GM21381 (cell line): Measurements from ENCODE around the gene GRB2.
"Not testable (repeated sequence)": the region's sequence is repeated elsewhere in the genome, so short reads cannot be mapped to it uniquely, and the experiment has no call there.

Experiments
- ATAC-seq: cut with Tn5 transposase; IDR thresholded peaks from one replicate; pipeline ENCODE4 v1.9.1; 2021; ENCODE audit warnings: mild to moderate bottlenecking, moderate library complexity; ENCODE audit not compliant: unreplicated experiment

GRB2 gene

DNA sequence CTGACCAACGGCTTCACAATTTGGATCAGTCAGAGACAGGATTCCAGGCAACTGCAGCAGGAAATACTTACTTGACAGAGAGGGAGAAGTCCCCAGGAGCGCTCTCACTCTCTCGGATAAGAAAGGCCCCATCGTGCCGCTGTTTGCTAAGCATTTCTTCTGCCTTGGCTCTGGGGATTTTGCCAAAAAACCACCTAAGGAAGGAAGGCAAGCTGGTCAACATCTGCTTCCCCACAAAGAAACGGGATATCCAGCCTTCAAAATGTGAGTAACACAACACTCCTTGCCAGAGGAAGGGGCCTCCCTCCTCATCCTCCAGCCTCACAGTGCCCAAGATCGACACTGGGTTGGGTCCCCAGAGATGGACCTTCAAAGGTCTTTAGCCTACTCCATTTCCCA, 79.7 kb downstream of the GRB2 start:
- ATAC-seq, result no peak

DNA sequence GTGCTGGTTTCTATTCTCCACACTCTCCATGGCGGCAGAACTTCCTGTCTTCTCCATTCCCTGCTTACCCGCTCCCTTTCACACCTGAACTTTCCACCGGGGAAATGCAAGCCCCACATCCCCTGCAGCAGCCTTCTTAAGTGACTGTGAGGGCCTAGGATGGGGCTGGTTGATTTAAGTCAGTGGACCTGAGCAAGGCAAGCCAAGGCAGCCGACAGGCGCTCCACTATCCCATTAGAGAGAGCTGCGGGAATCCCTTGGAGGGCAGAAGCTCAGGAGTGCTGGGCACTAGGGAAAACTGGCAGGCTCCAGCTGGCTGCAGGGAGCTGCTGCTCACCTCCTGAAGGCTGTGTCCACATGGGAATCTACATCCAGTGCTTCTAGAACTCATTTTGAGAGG, 80.1 kb downstream of the GRB2 start:
- no peak for ATAC-seq

GRCh38 chr17:75321506-75321905, 84.0 kb downstream of the GRB2 start:
- ATAC-seq, result no peak

GRCh38 chr17:75319904-75320691, 85.4 kb downstream of the GRB2 start:
- peak; percentile 44 for ATAC-seq

GRCh38 chr17:75318615-75319222, 86.8 kb downstream of the GRB2 start:
- ATAC-seq, result no peak

GRCh38 chr17:75318211-75318610, 87.3 kb downstream of the GRB2 start:
- no peak for ATAC-seq

DNA sequence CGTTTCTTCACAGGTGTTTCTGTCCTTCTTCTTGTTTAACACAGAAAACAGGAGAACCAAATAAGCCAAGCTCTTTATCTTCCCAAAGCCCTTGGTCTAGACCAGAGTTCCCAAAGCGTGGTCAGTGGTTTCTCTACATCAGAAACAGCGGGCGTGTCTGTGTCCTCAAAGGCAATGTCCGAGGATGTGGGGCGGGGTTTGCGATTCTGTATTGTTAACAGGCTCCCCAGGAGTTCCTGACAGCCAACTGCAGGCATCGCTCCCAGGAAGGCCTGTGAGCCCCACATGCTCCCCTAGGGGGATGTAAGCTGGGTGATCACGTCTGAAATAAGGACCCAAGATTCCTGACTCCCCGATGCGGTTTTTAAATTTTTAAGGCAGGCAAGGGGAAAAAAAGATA, 87.8 kb downstream of the GRB2 start:
- ATAC-seq, result no peak

DNA sequence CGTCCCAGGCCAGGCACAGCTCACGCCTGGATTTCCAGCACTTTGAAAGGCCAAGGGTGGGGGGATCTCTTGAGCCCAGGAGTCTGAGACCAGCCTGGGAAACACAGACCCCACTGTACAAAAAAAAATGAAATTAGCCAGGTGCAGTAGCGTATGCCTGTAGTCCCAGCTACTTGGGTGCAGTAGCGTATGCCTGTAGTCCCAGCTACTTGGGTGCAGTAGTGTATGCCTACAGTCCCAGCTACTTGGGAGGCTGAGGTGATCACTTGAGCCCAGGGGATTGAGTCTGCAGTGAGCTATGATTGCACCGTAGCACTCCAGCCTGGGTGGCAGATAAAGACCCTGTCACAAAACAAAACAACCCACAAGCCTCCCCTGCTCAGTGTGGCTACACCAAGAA, 89.2 kb downstream of the GRB2 start:
- no peak for ATAC-seq

- no peak for ATAC-seq
These were observed 89.8 kb downstream of the GRB2 start for GRCh38 chr17:75315541-75316243.

GRCh38 chr17:75313941-75314551, 91.4 kb downstream of the GRB2 start:
- ATAC-seq, result no peak

DNA sequence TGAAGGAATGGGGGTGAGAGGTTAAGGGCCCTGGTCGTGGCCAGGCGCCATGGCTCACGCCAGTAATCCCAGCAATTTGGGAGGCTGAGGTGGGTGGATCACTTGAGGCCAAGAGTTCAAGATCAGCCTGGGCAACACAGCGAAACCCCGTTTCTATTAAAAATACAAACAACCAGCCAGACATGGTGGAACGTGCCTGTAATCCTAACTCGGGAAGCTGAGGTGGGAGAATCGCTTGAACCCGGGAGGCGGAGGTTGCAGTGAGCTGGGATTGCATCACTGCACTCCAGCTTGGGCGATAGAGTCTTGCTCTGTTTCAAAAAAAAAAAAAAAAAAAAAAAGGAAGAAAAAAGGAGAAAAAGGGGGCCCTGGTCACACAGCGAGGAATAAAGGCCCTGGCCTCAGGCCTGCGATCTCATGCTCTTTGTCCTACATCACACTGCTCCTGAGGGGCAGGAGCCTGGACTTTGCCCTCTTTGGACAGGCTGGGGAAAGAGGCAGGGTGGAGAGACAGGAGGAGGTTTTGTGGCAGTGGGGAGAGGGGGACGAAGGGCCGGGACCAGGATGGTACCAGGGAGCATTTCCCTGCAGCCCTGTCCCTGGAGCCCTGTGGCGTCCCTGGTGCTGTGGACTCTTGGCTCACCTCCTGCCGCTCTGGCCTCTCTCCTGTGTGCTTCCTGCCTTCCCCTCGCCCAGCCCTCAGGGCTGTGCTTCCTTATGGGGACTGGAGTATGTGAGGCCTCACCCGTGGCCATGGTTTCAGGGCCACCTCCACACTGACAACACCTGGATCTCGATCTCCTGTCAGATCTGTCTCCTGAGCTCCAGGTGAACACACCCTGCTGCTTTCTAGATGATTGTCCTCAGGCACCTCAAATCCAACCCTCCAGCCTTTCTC, 96.5 kb downstream of the GRB2 start:
- no peak for ATAC-seq

DNA sequence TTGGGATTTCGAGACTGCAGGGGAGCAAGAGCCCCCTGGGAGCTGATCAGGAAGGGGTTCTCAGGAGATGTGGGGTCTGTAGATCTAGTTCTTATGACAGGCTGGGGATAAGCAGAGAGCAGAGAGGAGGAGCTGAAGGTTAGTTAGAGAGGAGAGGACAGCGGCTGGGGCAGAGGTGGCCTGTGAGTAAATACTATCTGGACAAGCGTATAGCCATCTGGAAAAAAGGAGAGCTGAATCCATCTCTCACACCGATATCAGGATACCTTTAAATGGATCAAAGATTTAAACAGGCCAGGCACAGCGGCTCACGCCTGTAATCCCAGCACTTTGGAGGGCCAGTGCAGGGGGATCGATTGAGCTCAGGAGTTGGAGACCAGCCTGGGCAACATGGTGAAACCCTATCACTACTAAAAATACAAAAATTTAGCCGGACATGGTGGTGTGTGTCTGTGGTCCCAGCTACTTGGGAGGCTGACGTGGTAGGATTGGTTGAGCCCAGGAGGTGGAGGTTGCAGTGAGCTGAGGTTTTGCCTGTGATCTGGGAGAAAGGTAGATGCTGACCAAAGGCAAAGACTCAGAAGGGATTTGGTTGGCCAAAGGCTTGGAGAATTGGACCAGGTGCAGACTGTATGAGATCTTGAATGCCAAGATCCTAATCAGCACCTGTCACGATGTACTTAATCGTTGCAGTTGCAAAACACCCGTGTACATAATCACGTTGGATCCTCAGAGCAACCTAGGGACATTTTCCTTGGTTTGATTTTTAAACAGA, 97.3 kb downstream of the GRB2 start:
- no peak for ATAC-seq

- ATAC-seq, result no peak
These were observed 103.8 kb downstream of the GRB2 start for GRCh38 chr17:75301502-75302206.

DNA sequence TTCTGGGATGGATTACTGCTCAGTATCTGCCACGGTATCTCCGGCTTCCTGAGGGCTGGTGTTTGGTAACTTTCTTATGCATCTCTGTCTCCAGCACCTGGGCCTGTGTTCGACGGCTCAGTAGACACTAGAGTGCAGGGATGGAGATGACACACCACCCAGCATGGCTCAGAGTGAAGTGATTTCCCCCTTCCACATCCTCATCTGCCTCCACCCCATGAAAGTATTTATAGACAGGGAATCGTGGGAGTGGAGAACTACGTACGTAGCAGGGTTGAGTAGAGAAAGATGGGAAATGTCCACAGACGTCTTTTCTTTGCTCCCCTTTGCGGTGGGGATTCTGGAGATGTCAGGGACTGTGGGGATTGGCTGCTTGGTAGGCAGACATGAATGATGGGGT, 104.4 kb downstream of the GRB2 start:
- ATAC-seq, result no peak

DNA sequence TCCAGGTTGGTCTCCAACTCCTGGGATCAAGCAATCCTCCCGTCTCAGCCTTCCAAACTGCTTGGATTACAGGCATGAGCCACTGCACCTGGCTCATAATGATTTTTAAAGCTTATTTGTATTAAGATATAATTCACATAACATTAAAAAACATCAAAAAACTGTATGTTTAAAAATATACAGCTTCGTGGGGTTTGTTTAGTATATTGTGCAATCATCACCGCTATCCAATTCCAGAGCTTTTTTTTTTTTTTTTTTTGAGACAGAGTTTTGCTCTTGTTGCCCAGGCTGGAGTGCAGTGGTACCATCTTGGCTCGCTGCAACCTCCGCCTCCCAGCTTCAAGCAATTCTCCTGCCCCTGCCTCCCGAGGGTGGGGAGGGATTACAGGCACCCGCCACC, 105.2 kb downstream of the GRB2 start:
- no peak for ATAC-seq

DNA sequence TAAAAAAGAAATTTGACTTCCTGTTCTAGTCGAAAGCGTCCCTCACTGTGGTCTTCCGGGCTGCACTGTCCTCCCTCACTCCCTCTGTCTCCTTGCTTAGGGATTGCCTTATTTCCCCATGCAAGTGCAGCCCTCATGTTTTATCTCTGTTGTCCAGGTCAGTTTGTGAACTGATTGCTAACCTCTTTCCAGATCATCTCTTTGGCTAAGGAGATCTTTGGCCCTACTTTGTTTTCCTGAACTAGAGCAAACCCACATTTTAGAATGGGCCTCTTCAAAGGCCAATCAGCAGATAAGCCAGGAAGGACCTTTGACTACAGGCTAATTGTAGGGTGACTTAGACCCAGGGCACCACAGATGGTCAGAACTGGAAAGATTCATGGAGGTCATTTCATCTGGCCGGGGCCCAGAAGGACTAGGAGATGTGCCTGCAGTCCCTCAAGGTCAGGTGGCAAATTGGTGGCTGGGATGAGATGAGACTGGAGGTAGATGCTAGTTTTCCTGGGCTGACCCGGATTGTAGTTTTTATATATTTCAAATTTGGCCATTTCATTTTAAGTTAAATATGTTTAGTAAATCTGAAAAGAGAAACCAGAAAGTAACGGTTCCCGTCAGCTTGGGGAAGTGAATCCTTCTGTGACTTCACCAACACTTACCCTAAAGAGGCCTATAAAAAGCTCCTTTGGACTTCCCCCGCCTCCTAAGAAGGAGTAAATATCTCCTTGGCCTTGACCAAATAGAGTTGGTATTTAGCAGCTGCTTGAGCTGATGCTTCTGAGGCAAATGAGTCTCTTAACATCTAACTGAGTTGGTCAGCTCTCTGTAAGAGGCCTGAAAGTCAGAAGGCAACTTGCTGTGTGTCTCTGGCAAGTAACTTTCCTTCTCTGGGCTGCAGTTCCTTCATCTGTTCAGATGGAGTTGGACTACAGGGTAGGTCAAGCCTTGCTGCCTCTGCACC, 110.0 kb downstream of the GRB2 start:
- peak; percentile 58 for ATAC-seq

GRCh38 chr17:75292810-75293448, 112.5 kb downstream of the GRB2 start:
- ATAC-seq, result not testable (repeated sequence)
